Measurements from ENCODE around the gene FHIT.

The FHIT gene

DNA sequence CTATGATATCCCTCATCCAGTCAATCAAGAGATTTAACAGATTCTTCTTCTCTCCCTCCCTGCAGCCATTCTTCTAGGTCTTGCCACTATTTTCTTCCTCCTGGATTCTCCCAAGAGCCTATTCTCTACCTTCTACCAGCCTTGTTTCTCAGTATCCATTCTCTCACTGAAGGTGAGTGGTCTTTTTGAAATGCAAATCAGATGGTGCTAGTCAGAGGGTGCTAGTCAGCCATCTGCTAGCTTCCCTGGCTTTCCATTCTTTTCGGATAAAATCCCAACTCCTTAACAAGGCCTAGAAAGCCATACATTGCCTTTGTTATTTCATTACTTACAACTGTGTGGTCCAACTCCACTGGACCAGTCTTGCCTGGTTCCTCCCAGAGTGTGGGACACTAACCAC, 1467.1 kb downstream of the FHIT start:
- no peak overlapping the region for H3K9ac ChIP-seq (ENCODE audit: low read length in 5 of 5)
- H3K27me3 ChIP-seq (ENCODE audit: control insufficient read depth in 5 of 5, insufficient read depth in 4 of 5, low read length in 5 of 5) = no peaks in the 10 kb centered on the region
- no peak overlapping the region for H3K27ac ChIP-seq (ENCODE audit: low read depth, low read length)
- no peaks in the 10 kb centered on the region for H3K9me3 ChIP-seq (ENCODE audit: control insufficient read depth in 5 of 5, low read length in 5 of 5)
- no peaks in the 10 kb centered on the region for H3K36me3 ChIP-seq (ENCODE audit: control insufficient read depth in 5 of 5, insufficient read depth in 5 of 5, low read length in 5 of 5)
- no peak overlapping the region for H3K4me3 ChIP-seq (ENCODE audit: low read depth in 1 of 5, low read length in 5 of 5)
- H3K4me1 ChIP-seq (ENCODE audit: control insufficient read depth in 5 of 5, insufficient read depth in 5 of 5, low read length in 5 of 5) = no peaks in the 10 kb centered on the region

DNA sequence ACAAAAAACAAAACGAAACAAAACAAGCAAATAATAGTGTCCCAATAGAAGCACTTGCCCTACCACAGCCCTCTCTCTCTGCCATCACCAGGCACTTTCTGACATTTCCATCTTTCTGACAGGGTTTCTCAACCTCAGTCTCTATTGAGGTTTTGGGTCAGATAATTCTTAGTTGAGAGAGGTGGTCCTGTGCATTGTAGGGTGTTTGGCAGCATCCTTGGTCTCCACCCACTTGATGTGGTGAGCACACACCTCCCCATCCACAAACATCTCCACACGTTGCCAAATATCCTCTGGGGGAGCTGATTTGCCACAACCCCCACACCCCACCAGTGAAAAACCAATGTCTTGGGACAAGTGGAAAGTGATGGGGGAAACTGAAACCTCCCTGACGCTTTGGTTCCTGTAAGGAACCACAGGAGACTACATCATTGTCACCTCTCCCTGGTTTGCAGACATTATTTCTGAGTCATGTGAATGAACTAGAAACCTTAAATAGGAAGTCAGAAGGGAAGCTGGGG, 1467.7 kb downstream of the FHIT start:
- Histone ChIP-seq H3K4me3 (ENCODE audit: low read depth in 1 of 5, low read length in 5 of 5) (no peak overlapping the region), H3K27me3 (ENCODE audit: control insufficient read depth in 5 of 5, insufficient read depth in 4 of 5, low read length in 5 of 5) (no peaks in the 10 kb centered on the region), H3K9ac (ENCODE audit: low read length in 5 of 5) (no peak overlapping the region), H3K4me1 (ENCODE audit: control insufficient read depth in 5 of 5, insufficient read depth in 5 of 5, low read length in 5 of 5) (no peaks in the 10 kb centered on the region), H3K9me3 (ENCODE audit: control insufficient read depth in 5 of 5, low read length in 5 of 5) (no peaks in the 10 kb centered on the region), H3K27ac (ENCODE audit: low read depth, low read length) (no peak overlapping the region), H3K36me3 (ENCODE audit: control insufficient read depth in 5 of 5, insufficient read depth in 5 of 5, low read length in 5 of 5) (no peaks in the 10 kb centered on the region)

DNA sequence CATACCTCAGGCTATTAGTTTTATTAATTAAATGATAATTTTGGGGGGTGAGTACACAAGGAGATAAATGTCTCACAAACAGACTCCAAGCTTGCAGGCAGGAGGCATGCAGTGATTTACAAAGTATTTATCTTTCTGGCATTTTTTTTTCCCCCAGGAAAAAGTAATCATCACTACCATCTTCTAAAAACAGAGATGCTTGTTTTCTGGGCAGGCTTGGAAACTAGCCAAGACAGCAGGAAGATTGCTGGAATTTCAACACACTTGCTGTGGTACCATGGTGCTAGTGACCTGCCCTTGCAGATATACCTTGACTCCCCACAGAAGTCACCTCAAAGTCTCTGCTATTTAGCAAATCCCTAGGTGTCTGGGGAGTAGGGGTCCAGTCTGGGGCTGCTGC, 1468.6 kb downstream of the FHIT start:
- H3K4me3 ChIP-seq (ENCODE audit: low read depth in 1 of 5, low read length in 5 of 5) = no peak overlapping the region

DNA sequence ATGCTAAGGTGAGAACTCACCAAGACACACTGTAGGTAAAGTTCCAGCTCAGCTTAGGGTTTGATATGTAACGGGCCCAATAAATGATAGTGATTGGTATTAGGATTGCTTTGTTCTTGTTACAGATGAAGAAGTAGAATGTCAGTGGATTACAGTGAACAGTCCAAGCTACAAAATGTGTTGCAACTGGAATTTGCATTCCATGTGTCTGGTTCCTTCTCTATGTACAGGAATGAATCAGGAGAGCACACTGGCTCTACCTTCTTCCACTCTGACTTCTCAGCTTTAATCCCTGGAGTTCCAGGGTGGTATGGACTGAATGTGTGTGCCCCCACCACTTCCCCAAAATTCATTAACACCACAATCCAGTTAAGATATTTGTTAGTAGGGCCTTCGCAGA, 1471.0 kb downstream of the FHIT start:
- Histone ChIP-seq H3K9me3 (ENCODE audit: control insufficient read depth in 5 of 5, low read length in 5 of 5) (no peaks in the 10 kb centered on the region), H3K4me1 (ENCODE audit: control insufficient read depth in 5 of 5, insufficient read depth in 5 of 5, low read length in 5 of 5) (peaks cover 0 to 4% (median 0%) of the 10 kb centered on the region in 5 donors), H3K9ac (ENCODE audit: low read length in 5 of 5) (no peak overlapping the region), H3K27ac (ENCODE audit: low read depth, low read length) (no peak overlapping the region), H3K4me3 (ENCODE audit: low read depth in 1 of 5, low read length in 5 of 5) (no peak overlapping the region), H3K36me3 (ENCODE audit: control insufficient read depth in 5 of 5, insufficient read depth in 5 of 5, low read length in 5 of 5) (no peaks in the 10 kb centered on the region), H3K27me3 (ENCODE audit: control insufficient read depth in 5 of 5, insufficient read depth in 4 of 5, low read length in 5 of 5) (no peaks in the 10 kb centered on the region)

More for the DNA sequence above, 1468.6 kb downstream of the FHIT start:
- Histone ChIP-seq H3K27me3 (ENCODE audit: control insufficient read depth in 5 of 5, insufficient read depth in 4 of 5, low read length in 5 of 5) (no peaks in the 10 kb centered on the region), H3K9me3 (ENCODE audit: control insufficient read depth in 5 of 5, low read length in 5 of 5) (no peaks in the 10 kb centered on the region), H3K27ac (ENCODE audit: low read depth, low read length) (no peak overlapping the region), H3K9ac (ENCODE audit: low read length in 5 of 5) (no peak overlapping the region), H3K36me3 (ENCODE audit: control insufficient read depth in 5 of 5, insufficient read depth in 5 of 5, low read length in 5 of 5) (no peaks in the 10 kb centered on the region), H3K4me1 (ENCODE audit: control insufficient read depth in 5 of 5, insufficient read depth in 5 of 5, low read length in 5 of 5) (no peaks in the 10 kb centered on the region)

DNA sequence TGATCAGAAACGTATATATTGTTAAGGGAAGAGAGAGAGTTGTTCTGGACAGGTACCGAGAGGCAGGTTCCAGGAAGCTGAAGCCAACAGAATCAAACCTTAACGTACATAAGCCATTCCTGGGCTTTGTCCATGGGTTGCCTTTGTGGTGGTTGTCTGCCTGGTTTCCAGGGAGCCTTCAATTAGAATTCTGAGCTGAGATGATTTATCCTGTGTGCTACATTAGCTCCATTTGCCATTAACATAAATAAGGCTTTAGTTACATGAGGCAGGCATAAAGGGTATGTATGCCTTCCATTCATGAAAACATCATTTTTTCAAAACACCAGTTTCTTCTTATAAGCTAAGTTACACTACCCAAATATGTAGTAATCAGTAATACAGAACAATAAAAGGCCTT, 1472.0 kb downstream of the FHIT start:
- H3K27me3 ChIP-seq (ENCODE audit: control insufficient read depth in 5 of 5, insufficient read depth in 4 of 5, low read length in 5 of 5) = no peaks in the 10 kb centered on the region
- no peak overlapping the region for H3K9ac ChIP-seq (ENCODE audit: low read length in 5 of 5)
- no peak overlapping the region for H3K27ac ChIP-seq (ENCODE audit: low read depth, low read length)
- no peaks in the 10 kb centered on the region for H3K36me3 ChIP-seq (ENCODE audit: control insufficient read depth in 5 of 5, insufficient read depth in 5 of 5, low read length in 5 of 5)
- H3K9me3 ChIP-seq (ENCODE audit: control insufficient read depth in 5 of 5, low read length in 5 of 5) = no peaks in the 10 kb centered on the region
- H3K4me1 ChIP-seq (ENCODE audit: control insufficient read depth in 5 of 5, insufficient read depth in 5 of 5, low read length in 5 of 5) = peaks cover 0 to 13% (median 0%) of the 10 kb centered on the region in 5 donors
- no peak overlapping the region for H3K4me3 ChIP-seq (ENCODE audit: low read depth in 1 of 5, low read length in 5 of 5)

DNA sequence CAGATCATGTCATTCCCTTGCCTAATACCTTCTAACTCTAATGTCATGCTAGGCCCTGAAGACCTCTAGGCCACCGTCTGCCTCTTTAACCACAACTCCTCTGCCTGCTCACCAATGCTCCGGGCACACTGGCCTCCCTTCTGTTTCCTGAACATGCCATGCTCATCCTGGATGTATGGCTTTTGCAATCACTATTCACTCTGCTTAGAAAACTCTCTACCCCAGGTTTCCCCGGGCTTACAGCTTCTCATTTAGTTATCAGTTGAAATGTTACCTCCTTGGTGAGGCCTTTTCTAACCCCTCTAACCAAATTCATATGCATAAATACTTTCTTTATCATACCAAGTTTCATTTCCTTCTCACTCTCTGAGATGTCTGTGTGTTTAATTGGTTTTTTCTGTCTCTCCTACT, 1473.6 kb downstream of the FHIT start:
- Histone ChIP-seq H3K4me3 (ENCODE audit: low read depth in 1 of 5, low read length in 5 of 5) (no peak overlapping the region), H3K27me3 (ENCODE audit: control insufficient read depth in 5 of 5, insufficient read depth in 4 of 5, low read length in 5 of 5) (no peaks in the 10 kb centered on the region), H3K4me1 (ENCODE audit: control insufficient read depth in 5 of 5, insufficient read depth in 5 of 5, low read length in 5 of 5) (peaks cover 0 to 13% (median 0%) of the 10 kb centered on the region in 5 donors), H3K9ac (ENCODE audit: low read length in 5 of 5) (no peak overlapping the region), H3K9me3 (ENCODE audit: control insufficient read depth in 5 of 5, low read length in 5 of 5) (no peaks in the 10 kb centered on the region), H3K27ac (ENCODE audit: low read depth, low read length) (no peak overlapping the region), H3K36me3 (ENCODE audit: control insufficient read depth in 5 of 5, insufficient read depth in 5 of 5, low read length in 5 of 5) (no peaks in the 10 kb centered on the region)

DNA sequence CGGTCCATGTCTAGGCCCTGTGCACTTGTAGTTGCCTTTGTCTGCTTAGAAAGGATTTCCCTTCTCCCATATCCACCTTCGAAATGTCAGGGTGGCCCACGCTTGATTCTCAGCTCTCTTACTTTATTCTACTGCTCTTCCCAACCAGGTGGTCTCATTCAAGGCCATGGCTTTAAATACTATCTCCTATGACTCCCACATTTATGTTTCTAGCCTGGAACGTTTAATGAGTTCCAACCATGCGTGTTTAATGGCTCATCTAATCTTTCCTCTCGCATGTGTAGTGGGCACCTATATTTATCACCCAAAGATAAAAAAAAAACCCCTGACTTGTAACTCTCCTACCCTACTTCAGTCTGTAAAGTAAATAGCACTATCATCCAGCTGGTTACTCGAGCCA, 1474.2 kb downstream of the FHIT start:
- no peaks in the 10 kb centered on the region for H3K36me3 ChIP-seq (ENCODE audit: control insufficient read depth in 5 of 5, insufficient read depth in 5 of 5, low read length in 5 of 5)
- H3K9ac ChIP-seq (ENCODE audit: low read length in 5 of 5) = no peak overlapping the region

DNA sequence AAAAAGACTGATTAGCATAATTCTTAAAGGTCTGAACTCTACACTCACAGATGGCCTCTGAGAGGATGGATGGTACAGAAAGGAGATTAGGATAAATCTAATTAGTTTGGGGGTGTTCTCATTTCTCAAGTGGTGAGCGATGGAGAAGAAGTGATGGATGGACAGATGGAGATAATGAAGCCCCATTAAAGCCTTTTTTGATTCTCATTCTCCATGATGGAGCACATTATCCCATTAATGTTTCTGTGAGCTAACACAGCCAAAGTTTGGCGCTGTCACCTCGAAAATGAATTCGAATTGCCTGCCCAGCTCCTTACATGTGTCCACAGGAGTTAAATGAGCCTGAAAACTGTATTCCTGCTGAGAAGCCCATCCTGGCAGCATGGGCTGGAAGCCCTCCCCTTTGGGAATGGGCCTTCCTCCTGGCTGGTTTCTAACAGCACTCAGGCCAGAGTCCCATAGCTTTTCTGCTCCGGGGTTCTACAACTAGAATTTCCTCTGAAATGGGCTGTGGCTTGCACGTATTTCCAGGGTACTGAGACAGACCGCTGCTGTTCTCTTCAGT, 1475.4 kb downstream of the FHIT start:
- Histone ChIP-seq H3K27me3 (ENCODE audit: control insufficient read depth in 5 of 5, insufficient read depth in 4 of 5, low read length in 5 of 5) (no peaks in the 10 kb centered on the region), H3K36me3 (ENCODE audit: control insufficient read depth in 5 of 5, insufficient read depth in 5 of 5, low read length in 5 of 5) (no peaks in the 10 kb centered on the region), H3K9ac (ENCODE audit: low read length in 5 of 5) (no peak overlapping the region), H3K27ac (ENCODE audit: low read depth, low read length) (no peak overlapping the region), H3K4me3 (ENCODE audit: low read depth in 1 of 5, low read length in 5 of 5) (no peak overlapping the region), H3K9me3 (ENCODE audit: control insufficient read depth in 5 of 5, low read length in 5 of 5) (no peaks in the 10 kb centered on the region), H3K4me1 (ENCODE audit: control insufficient read depth in 5 of 5, insufficient read depth in 5 of 5, low read length in 5 of 5) (peaks cover 0 to 13% (median 0%) of the 10 kb centered on the region in 5 donors)

More for the DNA sequence above, 1474.2 kb downstream of the FHIT start:
- Histone ChIP-seq H3K9me3 (ENCODE audit: control insufficient read depth in 5 of 5, low read length in 5 of 5) (no peaks in the 10 kb centered on the region), H3K27me3 (ENCODE audit: control insufficient read depth in 5 of 5, insufficient read depth in 4 of 5, low read length in 5 of 5) (no peaks in the 10 kb centered on the region), H3K4me1 (ENCODE audit: control insufficient read depth in 5 of 5, insufficient read depth in 5 of 5, low read length in 5 of 5) (peaks cover 0 to 13% (median 0%) of the 10 kb centered on the region in 5 donors), H3K4me3 (ENCODE audit: low read depth in 1 of 5, low read length in 5 of 5) (no peak overlapping the region), H3K27ac (ENCODE audit: low read depth, low read length) (no peak overlapping the region)

DNA sequence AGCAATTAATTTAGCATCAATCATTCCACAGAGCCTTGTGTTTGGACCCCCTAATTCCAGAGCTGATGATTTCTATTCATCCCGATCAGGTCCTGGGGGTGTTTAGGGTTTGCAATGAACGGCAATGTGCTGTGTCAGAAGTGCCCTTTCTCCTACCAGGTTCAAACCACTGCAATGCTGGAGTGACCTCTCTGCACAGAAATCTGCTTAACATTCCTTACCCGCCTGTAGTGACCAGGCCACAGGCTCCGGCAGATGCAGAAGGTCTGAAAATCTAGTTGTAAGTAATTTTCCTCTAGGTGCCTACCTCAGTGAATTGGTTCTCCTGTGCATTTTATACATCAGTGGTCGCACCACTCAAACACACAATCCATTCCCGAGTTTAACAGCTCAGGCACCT, 1476.1 kb downstream of the FHIT start:
- Histone ChIP-seq H3K9me3 (ENCODE audit: control insufficient read depth in 5 of 5, low read length in 5 of 5) (no peaks in the 10 kb centered on the region), H3K9ac (ENCODE audit: low read length in 5 of 5) (no peak overlapping the region), H3K36me3 (ENCODE audit: control insufficient read depth in 5 of 5, insufficient read depth in 5 of 5, low read length in 5 of 5) (no peaks in the 10 kb centered on the region), H3K27ac (ENCODE audit: low read depth, low read length) (no peak overlapping the region), H3K27me3 (ENCODE audit: control insufficient read depth in 5 of 5, insufficient read depth in 4 of 5, low read length in 5 of 5) (no peaks in the 10 kb centered on the region), H3K4me3 (ENCODE audit: low read depth in 1 of 5, low read length in 5 of 5) (no peak overlapping the region), H3K4me1 (ENCODE audit: control insufficient read depth in 5 of 5, insufficient read depth in 5 of 5, low read length in 5 of 5) (peaks cover 0 to 16% (median 0%) of the 10 kb centered on the region in 5 donors)

DNA sequence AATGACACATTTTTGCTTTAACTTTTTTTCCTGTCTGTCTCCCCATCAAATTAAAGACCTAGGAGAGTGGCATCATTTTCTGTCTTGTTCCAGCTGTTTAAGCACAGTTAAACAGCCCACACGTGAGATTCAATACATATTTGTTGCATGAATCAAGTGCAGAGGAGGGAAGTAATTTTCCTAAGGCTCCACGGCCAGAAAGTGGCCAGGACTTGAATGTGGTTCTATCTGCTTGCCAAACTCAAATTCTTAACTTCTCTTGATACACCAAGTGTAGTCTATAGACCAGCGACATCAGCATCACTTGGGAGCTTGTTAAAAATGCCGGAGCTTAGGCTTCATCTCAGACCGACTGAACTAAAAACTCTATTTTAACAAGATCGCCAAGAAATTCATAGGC, 1476.6 kb downstream of the FHIT start:
- Histone ChIP-seq H3K4me3 (ENCODE audit: low read depth in 1 of 5, low read length in 5 of 5) (no peak overlapping the region), H3K27ac (ENCODE audit: low read depth, low read length) (no peak overlapping the region), H3K9me3 (ENCODE audit: control insufficient read depth in 5 of 5, low read length in 5 of 5) (no peaks in the 10 kb centered on the region), H3K36me3 (ENCODE audit: control insufficient read depth in 5 of 5, insufficient read depth in 5 of 5, low read length in 5 of 5) (no peaks in the 10 kb centered on the region), H3K4me1 (ENCODE audit: control insufficient read depth in 5 of 5, insufficient read depth in 5 of 5, low read length in 5 of 5) (peaks cover 0 to 16% (median 0%) of the 10 kb centered on the region in 5 donors), H3K9ac (ENCODE audit: low read length in 5 of 5) (no peak overlapping the region), H3K27me3 (ENCODE audit: control insufficient read depth in 5 of 5, insufficient read depth in 4 of 5, low read length in 5 of 5) (no peaks in the 10 kb centered on the region)
